H1 (cell line): ENCODE measurements around the gene OR8K5. TPM values are rescaled to one million over a fixed set of nuclear protein-coding genes. Genes with fewer than 3 reads are reported as not detected.

Experiments used
- ATF3 ChIP-seq: IDR thresholded peaks from 2 replicates; pipeline ENCODE4 v1.6.1; 2011; ENCODE audit warnings: low read depth, mild to moderate bottlenecking, low read length; ENCODE audit not compliant: insufficient read depth
- CHD7 ChIP-seq: fragments of 300-600 bp; sonication (generic); IDR thresholded peaks from 2 replicates; pipeline ENCODE4 v1.7.1; 2012; ENCODE audit warnings: low read length, moderate library complexity, mild to moderate bottlenecking, inconsistent platforms; ENCODE audit not compliant: insufficient replicate concordance
- CTCF ChIP-seq, 3 experiments: IDR thresholded peaks; 1 replicate in 2 of 3; 2 replicates in 1 of 3; pipeline versions ENCODE4 v1.5.1 to v1.6.1; 2011; ENCODE audit warnings: low read length in 3 of 3, mild to moderate bottlenecking in 3 of 3, inconsistent platforms in 2 of 3, low read depth in 1 of 3, moderate library complexity in 1 of 3; ENCODE audit not compliant: insufficient read depth in 1 of 3; ENCODE audit errors: control extremely low read depth in 1 of 3
- FOSL1 ChIP-seq: IDR thresholded peaks from 2 replicates; pipeline ENCODE4 v1.6.1; 2011; ENCODE audit warnings: mild to moderate bottlenecking, low read depth, low read length, moderate library complexity; ENCODE audit not compliant: insufficient read depth
- GABPA ChIP-seq: IDR thresholded peaks from 2 replicates; pipeline ENCODE4 v1.6.1; 2011; ENCODE audit warnings: mild to moderate bottlenecking, low read length, moderate library complexity, borderline replicate concordance; ENCODE audit not compliant: insufficient read depth
- polyA plus RNA-seq, 7 experiments: library from polyadenylated mRNA; depleted of rRNA in 3 of 7; stranded (reverse) in 5 of 7; unstranded in 2 of 7; fragments of >200 nt in 5 of 7; fragments of 200-250 nt in 2 of 7; gene quantifications; 1 replicate in 5 of 7; 2 replicates in 1 of 7; 4 replicates in 1 of 7; pipeline versions ENCODE4 v1.2.1 to v1.2.3, GENCODE V29; 2011 to 2013; ENCODE audit warnings: missing spikeins in 2 of 7, mixed read lengths in 2 of 7
- total RNA-seq: library from RNA; stranded (reverse); fragmentation: NEBNext Ultra II Directional; extraction: Animal tissue kit (Norgen Biotek cat#: 25700); gene quantifications from 2 replicates; pipeline ENCODE4 v1.2.1, GENCODE V29; 2021

OR8K5 gene
- total and polyA plus RNA-seq, 2 of the 8 experiments (the other 6 are each of a cell fraction or from before 2014, with no cell fraction given): not detected

GRCh38 chr11:56196705-56197104 lies 36.6 kb upstream of the OR8K5 start (continued):
- no peak for TF ChIP-seq FOSL1
- no peak for TF ChIP-seq GABPA
- no peak for TF ChIP-seq CHD7
- no peak for TF ChIP-seq ATF3
- TF ChIP-seq CTCF (IDR thresholded peaks at IDR 0.05; ENCODE audit: control extremely low read depth in 1 of 3, insufficient read depth in 1 of 3, low read depth in 1 of 3, low read length in 3 of 3): no peak
